Neural cell (in vitro differentiated cells): Measurements from ENCODE around the gene NRP1. TPM values are rescaled to one million over a fixed set of nuclear protein-coding genes. Genes with fewer than 3 reads are reported as not detected.

Source experiments
- H2AFZ ChIP-seq: fragments of 200-600, 300-800 bp; sonication (generic), shearing (Covaris generic); 2 replicates; pipeline ENCODE4 v1.6.0; 2014; ENCODE audit warnings: low read depth, mild to moderate bottlenecking, antibody characterized with exemption, low read length, moderate library complexity
- H3F3A ChIP-seq: fragments of 200-600 bp; shearing (Covaris generic); 2 replicates; pipeline ENCODE4 v1.6.1; 2016; ENCODE audit warnings: mild to moderate bottlenecking, moderate library complexity, mixed read lengths, antibody characterized with exemption, low read length; ENCODE audit not compliant: insufficient read depth, poor library complexity, severe bottlenecking
- H3K27ac ChIP-seq: fragments of 200-600, 300-800 bp; sonication (generic), shearing (Covaris generic); 2 replicates; pipeline ENCODE4 v1.5.1; 2014; ENCODE audit warnings: mild to moderate bottlenecking, low read length, moderate library complexity
- H3K27me3 ChIP-seq: fragments of 300-800, 200-600 bp; sonication (generic), shearing (Covaris generic); 2 replicates; pipeline ENCODE4 v1.6.0; 2014; ENCODE audit warnings: mild to moderate bottlenecking, low read depth, low read length, moderate library complexity; ENCODE audit not compliant: insufficient read depth
- H3K36me3 ChIP-seq: fragments of 300-800, 200-600 bp; sonication (generic), shearing (Covaris generic); 2 replicates; pipeline ENCODE4 v1.5.1; 2014; ENCODE audit warnings: mild to moderate bottlenecking, antibody characterized with exemption, low read length, moderate library complexity; ENCODE audit not compliant: insufficient read depth
- H3K4me2 ChIP-seq: fragments of 300-800, 200-600 bp; sonication (generic), shearing (Covaris generic); 2 replicates; pipeline ENCODE4 v1.6.0; 2014; ENCODE audit warnings: mild to moderate bottlenecking, low read length
- H3K4me3 ChIP-seq: fragments of 300-800, 200-600 bp; sonication (generic), shearing (Covaris generic); 2 replicates; pipeline ENCODE4 v1.5.1; 2014; ENCODE audit warnings: mild to moderate bottlenecking, low read length, moderate library complexity
- H3K79me2 ChIP-seq: fragments of 200-600 bp; shearing (Covaris generic); replicated peaks from 2 replicates; pipeline ENCODE4 v1.6.0; 2014; ENCODE audit warnings: mild to moderate bottlenecking, low read length, moderate library complexity; ENCODE audit not compliant: insufficient read depth
- H3K9ac ChIP-seq: fragments of 300-800, 200-600 bp; sonication (generic), shearing (Covaris generic); 2 replicates; pipeline ENCODE4 v1.6.1; 2016; ENCODE audit warnings: mild to moderate bottlenecking, low read length, mixed read lengths
- H3K9me2 ChIP-seq: fragments of 200-600 bp; shearing (Covaris generic); 2 replicates; pipeline ENCODE4 v1.6.1; 2016; ENCODE audit warnings: mild to moderate bottlenecking, low read length, mixed read lengths; ENCODE audit not compliant: insufficient read depth
- H3K9me3 ChIP-seq: fragments of 200-600, 300-800 bp; sonication (generic), shearing (Covaris generic); 2 replicates; pipeline ENCODE4 v1.6.1; 2016; ENCODE audit warnings: mild to moderate bottlenecking, mixed run types, low read length, moderate library complexity, mixed read lengths
- H4K20me1 ChIP-seq: fragments of 200-600 bp; shearing (Covaris generic); 2 replicates; pipeline ENCODE4 v1.6.1; 2016; ENCODE audit warnings: mild to moderate bottlenecking, mixed run types; ENCODE audit not compliant: insufficient read depth
- EP300 ChIP-seq: fragments of 450-650 bp; conservative IDR thresholded peaks from 2 replicates; pipeline ENCODE4 v1.6.1; 2014; ENCODE audit warnings: antibody characterized with exemption, mild to moderate bottlenecking, moderate library complexity; ENCODE audit not compliant: poor library complexity, severe bottlenecking
- EZH2 ChIP-seq: fragments of 200-600, 300-800 bp; shearing (Covaris generic), sonication (generic); IDR thresholded peaks from 2 replicates; pipeline ENCODE4 v1.6.1; 2014; ENCODE audit warnings: antibody characterized with exemption, low read length, borderline replicate concordance, mild to moderate bottlenecking; ENCODE audit not compliant: insufficient read depth, poor library complexity, severe bottlenecking
- MXI1 ChIP-seq: fragments of 450-650 bp; conservative IDR thresholded peaks from 2 replicates; pipeline ENCODE4 v1.6.1; 2014; ENCODE audit warnings: antibody characterized with exemption, mild to moderate bottlenecking; ENCODE audit not compliant: poor library complexity, severe bottlenecking
- POLR2AphosphoS5 ChIP-seq: IDR thresholded peaks from 2 replicates; pipeline ENCODE4 v1.6.1; 2012
- RAD21 ChIP-seq: fragments of 450-650 bp; conservative IDR thresholded peaks from 2 replicates; pipeline ENCODE4 v1.6.1; 2014; ENCODE audit warnings: antibody characterized with exemption, mild to moderate bottlenecking, moderate library complexity
- SMC3 ChIP-seq: fragments of 450-650 bp; conservative IDR thresholded peaks from 2 replicates; pipeline ENCODE4 v1.6.1; 2014; ENCODE audit warnings: antibody characterized with exemption, mild to moderate bottlenecking, moderate library complexity; ENCODE audit not compliant: poor library complexity
- TAF1 ChIP-seq: IDR thresholded peaks from 2 replicates; pipeline ENCODE4 v1.6.1; 2012; ENCODE audit warnings: low read depth
- polyA plus RNA-seq: library from polyadenylated mRNA; depleted of rRNA; stranded (reverse); fragments of >200 nt; gene quantifications from 2 replicates; pipeline ENCODE4 v1.2.3, GENCODE V29; 2014
- TF ChIP-seq, protein P1 (sequence below): fragments of 450-650 bp; IDR thresholded peaks from 2 replicates; pipeline ENCODE4 v1.5.1; 2014; ENCODE audit warnings: antibody characterized with exemption, mild to moderate bottlenecking, moderate library complexity; ENCODE audit not compliant: poor library complexity, severe bottlenecking
- TF ChIP-seq, protein P2 (sequence below): IDR thresholded peaks from 2 replicates; pipeline ENCODE4 v1.6.1; 2012; ENCODE audit warnings: borderline replicate concordance

Gene NRP1
- polyA plus RNA-seq, 1 donor from 2014 or later = 23.2 TPM

GRCh38 chr10:33274096-33274785 lies 60.2 kb downstream of the NRP1 start:
- no peak overlapping the region for H3K4me2 ChIP-seq
- no peak overlapping the region for H3K27ac ChIP-seq
- H3K9me2 ChIP-seq = no peaks in the 10 kb centered on the region
- peaks cover 4% of the 10 kb centered on the region for H3K79me2 ChIP-seq
- H3K9me3 ChIP-seq = no peaks in the 10 kb centered on the region
- H4K20me1 ChIP-seq = no peaks in the 10 kb centered on the region
- no peak overlapping the region for H2AFZ ChIP-seq
- H3F3A ChIP-seq = no peaks in the 10 kb centered on the region
- no peaks in the 10 kb centered on the region for H3K36me3 ChIP-seq
- no peak for TF ChIP-seq POLR2AphosphoS5
- TF ChIP-seq, protein P1, sequence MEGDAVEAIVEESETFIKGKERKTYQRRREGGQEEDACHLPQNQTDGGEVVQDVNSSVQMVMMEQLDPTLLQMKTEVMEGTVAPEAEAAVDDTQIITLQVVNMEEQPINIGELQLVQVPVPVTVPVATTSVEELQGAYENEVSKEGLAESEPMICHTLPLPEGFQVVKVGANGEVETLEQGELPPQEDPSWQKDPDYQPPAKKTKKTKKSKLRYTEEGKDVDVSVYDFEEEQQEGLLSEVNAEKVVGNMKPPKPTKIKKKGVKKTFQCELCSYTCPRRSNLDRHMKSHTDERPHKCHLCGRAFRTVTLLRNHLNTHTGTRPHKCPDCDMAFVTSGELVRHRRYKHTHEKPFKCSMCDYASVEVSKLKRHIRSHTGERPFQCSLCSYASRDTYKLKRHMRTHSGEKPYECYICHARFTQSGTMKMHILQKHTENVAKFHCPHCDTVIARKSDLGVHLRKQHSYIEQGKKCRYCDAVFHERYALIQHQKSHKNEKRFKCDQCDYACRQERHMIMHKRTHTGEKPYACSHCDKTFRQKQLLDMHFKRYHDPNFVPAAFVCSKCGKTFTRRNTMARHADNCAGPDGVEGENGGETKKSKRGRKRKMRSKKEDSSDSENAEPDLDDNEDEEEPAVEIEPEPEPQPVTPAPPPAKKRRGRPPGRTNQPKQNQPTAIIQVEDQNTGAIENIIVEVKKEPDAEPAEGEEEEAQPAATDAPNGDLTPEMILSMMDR = no peak
- TF ChIP-seq, protein P2, sequence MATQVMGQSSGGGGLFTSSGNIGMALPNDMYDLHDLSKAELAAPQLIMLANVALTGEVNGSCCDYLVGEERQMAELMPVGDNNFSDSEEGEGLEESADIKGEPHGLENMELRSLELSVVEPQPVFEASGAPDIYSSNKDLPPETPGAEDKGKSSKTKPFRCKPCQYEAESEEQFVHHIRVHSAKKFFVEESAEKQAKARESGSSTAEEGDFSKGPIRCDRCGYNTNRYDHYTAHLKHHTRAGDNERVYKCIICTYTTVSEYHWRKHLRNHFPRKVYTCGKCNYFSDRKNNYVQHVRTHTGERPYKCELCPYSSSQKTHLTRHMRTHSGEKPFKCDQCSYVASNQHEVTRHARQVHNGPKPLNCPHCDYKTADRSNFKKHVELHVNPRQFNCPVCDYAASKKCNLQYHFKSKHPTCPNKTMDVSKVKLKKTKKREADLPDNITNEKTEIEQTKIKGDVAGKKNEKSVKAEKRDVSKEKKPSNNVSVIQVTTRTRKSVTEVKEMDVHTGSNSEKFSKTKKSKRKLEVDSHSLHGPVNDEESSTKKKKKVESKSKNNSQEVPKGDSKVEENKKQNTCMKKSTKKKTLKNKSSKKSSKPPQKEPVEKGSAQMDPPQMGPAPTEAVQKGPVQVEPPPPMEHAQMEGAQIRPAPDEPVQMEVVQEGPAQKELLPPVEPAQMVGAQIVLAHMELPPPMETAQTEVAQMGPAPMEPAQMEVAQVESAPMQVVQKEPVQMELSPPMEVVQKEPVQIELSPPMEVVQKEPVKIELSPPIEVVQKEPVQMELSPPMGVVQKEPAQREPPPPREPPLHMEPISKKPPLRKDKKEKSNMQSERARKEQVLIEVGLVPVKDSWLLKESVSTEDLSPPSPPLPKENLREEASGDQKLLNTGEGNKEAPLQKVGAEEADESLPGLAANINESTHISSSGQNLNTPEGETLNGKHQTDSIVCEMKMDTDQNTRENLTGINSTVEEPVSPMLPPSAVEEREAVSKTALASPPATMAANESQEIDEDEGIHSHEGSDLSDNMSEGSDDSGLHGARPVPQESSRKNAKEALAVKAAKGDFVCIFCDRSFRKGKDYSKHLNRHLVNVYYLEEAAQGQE = no peak
- no peak for TF ChIP-seq TAF1
- TF ChIP-seq MXI1 = no peak
- TF ChIP-seq RAD21 = no peak
- no peak for TF ChIP-seq SMC3
- no peak for TF ChIP-seq EP300
- no peak for TF ChIP-seq EZH2
- H3K9ac ChIP-seq = no peak overlapping the region
- no peak overlapping the region for H3K4me3 ChIP-seq
- H3K27me3 ChIP-seq = no peaks in the 10 kb centered on the region

GRCh38 chr10:33273295-33274002 lies 61.0 kb downstream of the NRP1 start:
- Histone ChIP-seq H3K27me3 (no peaks in the 10 kb centered on the region), H3K9me3 (no peaks in the 10 kb centered on the region), H4K20me1 (no peaks in the 10 kb centered on the region), H3K4me2 (no peak overlapping the region), H3K27ac (no peak overlapping the region), H3F3A (no peaks in the 10 kb centered on the region), H2AFZ (no peak overlapping the region), H3K36me3 (no peaks in the 10 kb centered on the region), H3K4me3 (no peak overlapping the region), H3K9ac (no peak overlapping the region), H3K9me2 (no peaks in the 10 kb centered on the region), H3K79me2 (peaks cover 4% of the 10 kb centered on the region)
- TF ChIP-seq, protein P2 = no peak
- TF ChIP-seq SMC3 (no peak), TAF1 (no peak), EP300 (no peak), EZH2 (no peak), MXI1 (no peak), POLR2AphosphoS5 (no peak), RAD21 (no peak)
- TF ChIP-seq, protein P1 = no peak
